OCI-LY7 (cell line): Measurements from ENCODE around the gene KLRD1. TPM values are rescaled to one million over a fixed set of nuclear protein-coding genes. Genes with fewer than 3 reads are reported as not detected.
"Not testable (repeated sequence)": the region's sequence is repeated elsewhere in the genome, so short reads cannot be mapped to it uniquely, and the experiment has no call there.

Experiments
- BruUV-seq: library from RNA; stranded (reverse); fragments of 400-500 nt; replicated peaks from 2 replicates; lab custom pipeline; 2021; lab: Mats Ljungman, UMichigan
- CTCF ChIA-PET: fragments of 300-600 bp; sonication (Branson Sonifier 250); formaldehyde crosslinking; loops from one replicate; lab custom pipeline; 2022; ENCODE audit warnings: antibody characterized with exemption; ENCODE audit not compliant: unreplicated experiment; lab: Charles Lee
- POLR2A ChIA-PET: fragments of 300-600 bp; sonication (Branson Sonifier 250); formaldehyde crosslinking; loops from one replicate; lab custom pipeline; 2022; ENCODE audit warnings: antibody characterized with exemption; lab: Charles Lee
- DNase-seq: peaks from one replicate; pipeline ENCODE4 v3.0.0-alpha.2; 2015; ENCODE audit warnings: low spot score
- H2AFZ ChIP-seq: fragments of 200-600 bp; sonication (generic), shearing (Covaris generic); 2 replicates; pipeline ENCODE4 v1.6.1; 2014; ENCODE audit warnings: mild to moderate bottlenecking, antibody characterized with exemption, low read length, moderate library complexity
- H3K27ac ChIP-seq: fragments of 200-600 bp; sonication (generic); 2 replicates; pipeline ENCODE4 v1.5.1; 2014; ENCODE audit warnings: mixed run types, low read depth, mild to moderate bottlenecking, moderate library complexity, low read length, inconsistent platforms; ENCODE audit not compliant: poor library complexity, severe bottlenecking
- H3K36me3 ChIP-seq: fragments of 200-600 bp; sonication (generic); 2 replicates; pipeline ENCODE4 v1.6.1; 2014; ENCODE audit warnings: mild to moderate bottlenecking, antibody characterized with exemption, low read length, moderate library complexity, mixed read lengths; ENCODE audit not compliant: insufficient read depth
- H3K4me1 ChIP-seq: fragments of 200-600 bp; sonication (generic); 2 replicates; pipeline ENCODE4 v1.5.1; 2014; ENCODE audit warnings: mild to moderate bottlenecking, low read length; ENCODE audit not compliant: insufficient read depth, poor library complexity, severe bottlenecking
- H3K4me2 ChIP-seq: fragments of 200-600 bp; sonication (generic); 2 replicates; pipeline ENCODE4 v1.6.1; 2014; ENCODE audit warnings: mild to moderate bottlenecking, low read length
- H3K4me3 ChIP-seq: fragments of 200-600 bp; sonication (generic); 2 replicates; pipeline ENCODE4 v1.5.1; 2014; ENCODE audit warnings: mild to moderate bottlenecking, low read depth, low read length; ENCODE audit not compliant: poor library complexity, severe bottlenecking
- H3K79me2 ChIP-seq: fragments of 200-600 bp; sonication (generic); 2 replicates; pipeline ENCODE4 v1.6.1; 2016; ENCODE audit warnings: low read depth, mild to moderate bottlenecking, low read length, moderate library complexity, mixed read lengths; ENCODE audit not compliant: insufficient read depth
- H3K9me2 ChIP-seq: fragments of 200-600 bp; sonication (generic); 2 replicates; pipeline ENCODE4 v1.6.1; 2016; ENCODE audit warnings: mild to moderate bottlenecking, low read length, mixed read lengths; ENCODE audit not compliant: insufficient read depth
- H3K9me3 ChIP-seq: fragments of 200-600 bp; sonication (generic); 2 replicates; pipeline ENCODE4 v1.6.1; 2014; ENCODE audit warnings: mild to moderate bottlenecking, mixed run types, low read length, mixed read lengths
- H4K20me1 ChIP-seq: fragments of 200-600 bp; sonication (generic); 2 replicates; pipeline ENCODE4 v1.6.1; 2014; ENCODE audit warnings: mild to moderate bottlenecking, antibody characterized with exemption, low read length, moderate library complexity, mixed read lengths; ENCODE audit not compliant: insufficient read depth
- CTCF ChIP-seq: fragments of 200-600 bp; sonication (generic); conservative IDR thresholded peaks from 2 replicates; pipeline ENCODE4 v1.5.1; 2014; ENCODE audit warnings: mild to moderate bottlenecking, antibody characterized with exemption, low read length, moderate library complexity, mixed read lengths
- EZH2phosphoT487 ChIP-seq: fragments of 200-600 bp; sonication (generic); IDR thresholded peaks from 2 replicates; pipeline ENCODE4 v1.6.1; 2018; ENCODE audit warnings: low read depth, borderline replicate concordance, mild to moderate bottlenecking, mixed run types, antibody characterized with exemption, low read length, moderate library complexity, mixed read lengths
- intact Hi-C: fragments of 100-400 bp; cut with micrococcal nuclease; formaldehyde crosslinking; loops from one replicate; pipeline ENCODE4 v1.10.0; 2022; ENCODE audit not compliant: unreplicated experiment
- total RNA-seq, 2 experiments: library from RNA; depleted of rRNA in 1 of 2; stranded (reverse); fragments of >200 nt in 1 of 2; shearing (Covaris generic) in 1 of 2; gene quantifications; 2 replicates each; pipeline ENCODE4 v1.2.3, GENCODE V29; 2014 to 2022

KLRD1 gene
- total RNA-seq, 2 experiments from 2014 or later = under 0.01 to 0.04 TPM

GRCh38 chr12:10331642-10332239 is 24.1 kb downstream of the KLRD1 start:
- BruUV-seq = no TSS peak
- TF ChIP-seq EZH2phosphoT487 (no peak), CTCF (peak; percentile 96)
- Histone ChIP-seq H2AFZ (peak overlapping the region; percentile 19; the same call in 1 of the 2 replicates), H3K79me2 (no peaks in the 10 kb centered on the region), H3K4me2 (no peak overlapping the region; the same call in 1 of the 2 replicates), H4K20me1 (no peaks in the 10 kb centered on the region), H3K4me1 (peaks cover 10% of the 10 kb centered on the region), H3K9me3 (peaks cover 21% of the 10 kb centered on the region; the same call in 1 of the 2 replicates), H3K36me3 (no peaks in the 10 kb centered on the region; the same call in 1 of the 2 replicates), H3K9me2 (no peaks in the 10 kb centered on the region), H3K4me3 (no peak overlapping the region), H3K27ac (no peak overlapping the region)
- POLR2A ChIA-PET = interaction anchor here (1.2 kb wide), 2 partner anchors 80 to 233 kb away, joined by 3 read pairs; no protein-coding TSS in a partner anchor
- intact Hi-C loops = loop anchor here (1.0 to 10.0 kb wide), 7 partner anchors 81 to 419 kb away; partner anchors contain the start of genes CLEC9A and STYK1
- peak; percentile 78 for DNase-seq
- CTCF ChIA-PET = no interaction called here

- POLR2A ChIA-PET, H3K4me3 ChIP-seq, H3K9me2 ChIP-seq, H3K4me2 ChIP-seq, H4K20me1 ChIP-seq, H3K9me3 ChIP-seq, CTCF ChIA-PET, H2AFZ ChIP-seq, H3K27ac ChIP-seq, DNase-seq, H3K79me2 ChIP-seq, BruUV-seq, H3K36me3 ChIP-seq: not testable (repeated sequence)
- peaks cover 18% of the 10 kb centered on the region for H3K4me1 ChIP-seq
- intact Hi-C loops = loop anchor here (10.0 kb wide), 1 partner anchor 301 kb away; the partner anchor contains the start of gene CLEC9A
These were observed 28.5 kb downstream of the KLRD1 start for GRCh38 chr12:10336196-10336595.

GRCh38 chr12:10338470-10338869 is 30.8 kb downstream of the KLRD1 start:
- intact Hi-C loops = loop anchor here (10.0 kb wide), 1 partner anchor 304 kb away; the partner anchor contains the start of gene CLEC9A
- H3K9me3 ChIP-seq = peaks cover 27% of the 10 kb centered on the region
- CTCF ChIA-PET, H3K9me2 ChIP-seq, BruUV-seq, H3K27ac ChIP-seq, H3K79me2 ChIP-seq, POLR2A ChIA-PET, H3K4me2 ChIP-seq, H3K36me3 ChIP-seq, H3K4me3 ChIP-seq, H4K20me1 ChIP-seq, DNase-seq: not testable (repeated sequence)
- H2AFZ ChIP-seq = 0 out of 2 replicates have a peak overlapping the region, but pooled peaks have one; percentile 43
- peaks cover 20% of the 10 kb centered on the region for H3K4me1 ChIP-seq
